OCI-LY3 (cell line): ENCODE results near the gene CUTC.

ENCODE experiments used
- H2AFZ ChIP-seq: fragments of 200-600, 300-600 bp; shearing (Covaris generic); 2 replicates; pipeline ENCODE4 v1.6.0; 2014; ENCODE audit warnings: antibody characterized with exemption, low read depth, low read length
- H3K27ac ChIP-seq: fragments of 200-600, 300-600 bp; sonication (generic); 2 replicates; pipeline ENCODE4 v1.5.1; 2014; ENCODE audit warnings: mild to moderate bottlenecking, low read length, moderate library complexity, mixed read lengths
- H3K27me3 ChIP-seq: fragments of 200-600, 300-600 bp; sonication (generic); 2 replicates; pipeline ENCODE4 v1.6.1; 2014; ENCODE audit warnings: low read depth, low read length, mixed read lengths
- H3K36me3 ChIP-seq: fragments of 200-600, 300-600 bp; sonication (generic); replicated peaks from 2 replicates; pipeline ENCODE3; 2014; ENCODE audit warnings: low read depth, low read length, mixed read lengths
- H3K4me1 ChIP-seq: fragments of 300-600, 200-600 bp; sonication (generic); 2 replicates; pipeline ENCODE4 v1.6.1; 2014; ENCODE audit warnings: low read length, mixed read lengths
- H3K4me2 ChIP-seq: fragments of 200-600, 300-600 bp; sonication (generic); 2 replicates; pipeline ENCODE4 v1.6.1; 2014; ENCODE audit warnings: low read length, mixed read lengths
- H3K4me3 ChIP-seq: fragments of 300-600, 200-600 bp; sonication (generic); 2 replicates; pipeline ENCODE4 v1.5.1; 2014; ENCODE audit warnings: antibody characterized with exemption, mild to moderate bottlenecking, low read length, moderate library complexity
- H3K79me2 ChIP-seq: fragments of 300-600, 200-600 bp; shearing (Covaris generic); 2 replicates; pipeline ENCODE4 v1.6.1; 2014; ENCODE audit warnings: mild to moderate bottlenecking, low read length, mixed read lengths
- H3K9ac ChIP-seq: fragments of 300-600, 200-600 bp; shearing (Covaris generic); 2 replicates; pipeline ENCODE4 v1.6.0; 2014; ENCODE audit warnings: mild to moderate bottlenecking, low read length, moderate library complexity
- H3K9me3 ChIP-seq: fragments of 200-600, 300-600 bp; shearing (Covaris generic); 2 replicates; pipeline ENCODE4 v1.6.1; 2014; ENCODE audit warnings: low read length, mixed read lengths; ENCODE audit not compliant: insufficient read depth
- H4K20me1 ChIP-seq: fragments of 200-600, 300-600 bp; sonication (generic); 2 replicates; pipeline ENCODE4 v1.6.1; 2016; ENCODE audit warnings: low read length, mixed read lengths; ENCODE audit not compliant: insufficient read depth
- EZH2phosphoT487 ChIP-seq: fragments of 200-600 bp; shearing (Covaris generic); IDR thresholded peaks from 2 replicates; pipeline ENCODE4 v1.6.1; 2018; ENCODE audit warnings: antibody characterized with exemption, mixed run types, low read depth
- TF ChIP-seq, protein P1 (sequence below): fragments of 200-600, 300-600 bp; sonication (generic); IDR thresholded peaks from 2 replicates; pipeline ENCODE4 v1.5.1; 2014; ENCODE audit warnings: antibody characterized with exemption, low read length, low read depth

CUTC gene

GRCh38 chr10:99805190-99805589, 73.2 kb downstream of the CUTC start:
- no peaks in the 10 kb centered on the region for H3K36me3 ChIP-seq
- H3K4me1 ChIP-seq = no peaks in the 10 kb centered on the region
- no peak overlapping the region for H3K4me2 ChIP-seq
- no peak overlapping the region for H3K4me3 ChIP-seq
- no peak overlapping the region for H2AFZ ChIP-seq
- H3K9ac ChIP-seq = no peak overlapping the region
- H3K79me2 ChIP-seq = no peaks in the 10 kb centered on the region
- no peaks in the 10 kb centered on the region for H3K9me3 ChIP-seq
- TF ChIP-seq, protein P1, sequence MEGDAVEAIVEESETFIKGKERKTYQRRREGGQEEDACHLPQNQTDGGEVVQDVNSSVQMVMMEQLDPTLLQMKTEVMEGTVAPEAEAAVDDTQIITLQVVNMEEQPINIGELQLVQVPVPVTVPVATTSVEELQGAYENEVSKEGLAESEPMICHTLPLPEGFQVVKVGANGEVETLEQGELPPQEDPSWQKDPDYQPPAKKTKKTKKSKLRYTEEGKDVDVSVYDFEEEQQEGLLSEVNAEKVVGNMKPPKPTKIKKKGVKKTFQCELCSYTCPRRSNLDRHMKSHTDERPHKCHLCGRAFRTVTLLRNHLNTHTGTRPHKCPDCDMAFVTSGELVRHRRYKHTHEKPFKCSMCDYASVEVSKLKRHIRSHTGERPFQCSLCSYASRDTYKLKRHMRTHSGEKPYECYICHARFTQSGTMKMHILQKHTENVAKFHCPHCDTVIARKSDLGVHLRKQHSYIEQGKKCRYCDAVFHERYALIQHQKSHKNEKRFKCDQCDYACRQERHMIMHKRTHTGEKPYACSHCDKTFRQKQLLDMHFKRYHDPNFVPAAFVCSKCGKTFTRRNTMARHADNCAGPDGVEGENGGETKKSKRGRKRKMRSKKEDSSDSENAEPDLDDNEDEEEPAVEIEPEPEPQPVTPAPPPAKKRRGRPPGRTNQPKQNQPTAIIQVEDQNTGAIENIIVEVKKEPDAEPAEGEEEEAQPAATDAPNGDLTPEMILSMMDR = no peak
- no peak for TF ChIP-seq EZH2phosphoT487
- H3K27ac ChIP-seq = no peak overlapping the region
- no peaks in the 10 kb centered on the region for H3K27me3 ChIP-seq
- no peaks in the 10 kb centered on the region for H4K20me1 ChIP-seq
